ENCODE data around the gene ATF1.
A peak's percentile ranks its signal among the peaks of the same experiment; 100 is the strongest.
"Not testable (repeated sequence)": the region's sequence is repeated elsewhere in the genome, so short reads cannot be mapped to it uniquely, and the experiment has no call there.

ATF1 gene

GRCh38 chr12:50859621-50860310, 95.9 kb downstream of the ATF1 start:
- no peak overlapping the region for H3K4me3 ChIP-seq (ENCODE audit: low read length)
- DNase-seq (ENCODE audit: low read depth) = no peak
- TF ChIP-seq CTCF (conservative IDR thresholded peaks at IDR 0.05; ENCODE audit: low read length) = no peak

GRCh38 chr12:50862316-50862715, 98.4 kb downstream of the ATF1 start:
- no peak for TF ChIP-seq CTCF (conservative IDR thresholded peaks at IDR 0.05; ENCODE audit: low read length)
- DNase-seq (ENCODE audit: low read depth) = peak; percentile 51
- H3K4me3 ChIP-seq (ENCODE audit: low read length) = no peak overlapping the region

GRCh38 chr12:50865266-50865665, 101.4 kb downstream of the ATF1 start:
- no peak overlapping the region for H3K4me3 ChIP-seq (ENCODE audit: low read length)
- no peak for DNase-seq (ENCODE audit: low read depth)
- no peak for TF ChIP-seq CTCF (conservative IDR thresholded peaks at IDR 0.05; ENCODE audit: low read length)

- not testable (repeated sequence) for H3K4me3 ChIP-seq (ENCODE audit: low read length); DNase-seq (ENCODE audit: low read depth)
Measured at GRCh38 chr12:50868881-50869280, 105.0 kb downstream of the ATF1 start.

Measured in AG10803 (cell line).